ENCODE results near the gene PLPPR5.

PLPPR5 gene

GRCh38 chr1:98969798-98970490 lies 34.7 kb downstream of the PLPPR5 start:
- no peak for DNase-seq (ENCODE audit: low read depth)

- no peak for DNase-seq (ENCODE audit: low read depth)
Observed at GRCh38 chr1:98967122-98967521, 37.5 kb downstream of the PLPPR5 start.

GRCh38 chr1:98965394-98965793 lies 39.3 kb downstream of the PLPPR5 start:
- no peak for DNase-seq (ENCODE audit: low read depth)

GRCh38 chr1:98964198-98964597 lies 40.5 kb downstream of the PLPPR5 start:
- no peak for DNase-seq (ENCODE audit: low read depth)

- DNase-seq (ENCODE audit: low read depth): no peak
Observed at GRCh38 chr1:98963064-98963758, 41.5 kb downstream of the PLPPR5 start.

- peak; percentile 29 for DNase-seq (ENCODE audit: low read depth)
Observed at GRCh38 chr1:98962156-98962555, 42.5 kb downstream of the PLPPR5 start.

- peak; percentile 37 for DNase-seq (ENCODE audit: low read depth)
Observed at GRCh38 chr1:98949621-98950020, 55.0 kb downstream of the PLPPR5 start.

- DNase-seq (ENCODE audit: low read depth): peak; percentile 69
Observed at GRCh38 chr1:98949166-98949565, 55.5 kb downstream of the PLPPR5 start.

- DNase-seq (ENCODE audit: low read depth): no peak
Observed at GRCh38 chr1:98947071-98947470, 57.6 kb downstream of the PLPPR5 start.

GRCh38 chr1:98940722-98941079 lies 64.0 kb downstream of the PLPPR5 start:
- peak; percentile 38 for DNase-seq (ENCODE audit: low read depth)

- no peak for DNase-seq (ENCODE audit: low read depth)
Observed at GRCh38 chr1:98940069-98940721, 64.5 kb downstream of the PLPPR5 start.

GRCh38 chr1:98939471-98939870 lies 65.2 kb downstream of the PLPPR5 start:
- no peak for DNase-seq (ENCODE audit: low read depth)

GRCh38 chr1:98937347-98937746 lies 67.3 kb downstream of the PLPPR5 start:
- no peak for DNase-seq (ENCODE audit: low read depth)

GRCh38 chr1:98932184-98932583 lies 72.5 kb downstream of the PLPPR5 start:
- DNase-seq (ENCODE audit: low read depth): no peak

GRCh38 chr1:98931128-98931835 lies 73.4 kb downstream of the PLPPR5 start:
- no peak for DNase-seq (ENCODE audit: low read depth)

GRCh38 chr1:98929437-98929836 lies 75.2 kb downstream of the PLPPR5 start:
- no peak for DNase-seq (ENCODE audit: low read depth)

GRCh38 chr1:98926597-98926996 lies 78.1 kb downstream of the PLPPR5 start:
- DNase-seq (ENCODE audit: low read depth): no peak

GRCh38 chr1:98924977-98925376 lies 79.7 kb downstream of the PLPPR5 start:
- no peak for DNase-seq (ENCODE audit: low read depth)

- DNase-seq (ENCODE audit: low read depth): no peak
Observed at GRCh38 chr1:98923667-98924066, 81.0 kb downstream of the PLPPR5 start.

- DNase-seq (ENCODE audit: low read depth): no peak
Observed at GRCh38 chr1:98921817-98922216, 82.8 kb downstream of the PLPPR5 start.

GRCh38 chr1:98920441-98921110 lies 84.1 kb downstream of the PLPPR5 start:
- DNase-seq (ENCODE audit: low read depth): peak; percentile 49

- DNase-seq (ENCODE audit: low read depth): no peak
Observed at GRCh38 chr1:98919652-98920051, 85.0 kb downstream of the PLPPR5 start.

Measured in fibroblast of gingiva (primary cell).